Measurements from ENCODE around the gene CYB5A.

The CYB5A gene

DNA sequence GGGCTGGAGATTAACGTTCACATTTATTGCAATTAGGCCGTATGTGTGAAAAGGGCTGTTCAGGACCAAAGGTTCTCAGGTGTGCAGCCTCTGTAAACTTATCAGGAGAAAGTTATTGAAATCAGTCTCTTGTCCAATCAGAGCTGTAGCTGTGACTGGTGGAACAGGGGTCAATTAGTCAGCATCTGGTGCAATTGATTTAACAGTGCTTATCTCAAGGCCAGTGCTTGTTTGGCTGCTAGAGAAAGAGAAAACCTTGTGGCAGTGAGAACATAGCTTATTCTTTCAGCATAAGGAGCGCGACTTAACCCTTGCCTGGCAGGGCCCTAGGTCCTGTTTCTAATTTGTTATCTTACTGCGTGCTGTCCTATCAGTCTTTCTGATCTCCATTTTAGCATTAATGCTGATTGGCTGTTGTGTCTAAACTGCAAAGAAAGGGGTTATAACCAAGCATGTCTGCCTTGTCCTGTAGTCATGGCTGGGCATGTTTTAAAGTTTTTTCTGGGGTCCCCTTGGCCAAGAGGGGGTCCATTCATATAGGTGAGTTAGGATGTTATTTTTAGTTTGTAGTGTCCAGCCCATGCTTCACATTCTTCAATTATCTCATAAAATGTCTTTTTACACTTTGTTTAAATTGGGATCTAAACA is 66.4 kb downstream of the CYB5A start:
- H3K4me3 ChIP-seq (ENCODE audit: low read length) = no peak overlapping the region
- no peaks in the 10 kb centered on the region for H3K27me3 ChIP-seq (ENCODE audit: insufficient read depth, low read length)
- no peaks in the 10 kb centered on the region for H3K36me3 ChIP-seq (ENCODE audit: insufficient read depth, low read depth, low read length)
- no peaks in the 10 kb centered on the region for H3K4me1 ChIP-seq (ENCODE audit: insufficient read depth, low read length)
- no peak overlapping the region for H3K9ac ChIP-seq (ENCODE audit: low read depth, low read length)
- H3K27ac ChIP-seq (ENCODE audit: low read length) = no peak overlapping the region
- H3K9me3 ChIP-seq (ENCODE audit: insufficient read depth, low read depth, low read length) = no peaks in the 10 kb centered on the region

DNA sequence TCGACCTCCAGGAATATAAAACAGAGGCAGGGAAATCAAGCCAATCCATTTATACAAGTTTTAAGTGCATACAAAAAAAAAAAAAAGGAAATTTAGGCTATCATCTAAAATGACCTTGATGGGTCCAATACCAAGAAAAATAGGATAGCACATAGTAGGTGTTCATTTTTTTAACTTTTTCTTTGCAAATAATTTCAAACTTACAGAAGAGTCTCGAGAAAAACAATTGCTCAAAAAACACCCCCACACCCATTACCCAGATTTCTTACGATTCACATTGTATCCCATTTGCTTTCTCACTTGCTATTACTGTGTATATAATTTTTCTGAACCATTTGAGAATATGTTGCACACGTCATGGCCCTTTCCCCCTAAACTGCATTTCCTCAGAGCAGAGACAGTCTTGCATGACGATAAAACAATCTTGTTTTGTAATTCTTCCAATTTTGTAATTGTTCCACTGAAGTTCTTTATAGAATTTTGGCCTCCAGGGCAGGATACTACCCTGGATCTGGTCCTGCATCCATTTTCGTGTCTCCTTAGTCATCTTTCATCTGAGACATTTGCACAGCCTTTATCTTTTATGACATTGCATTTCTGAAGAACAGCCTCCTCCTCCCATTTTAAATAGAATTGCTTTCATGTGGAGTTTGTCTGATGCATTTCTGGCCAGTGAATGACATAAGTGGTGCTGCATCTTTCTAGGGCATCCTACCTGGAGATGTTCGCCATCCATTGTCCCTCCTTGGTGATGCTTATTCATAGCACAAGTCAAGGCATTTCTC is 68.9 kb downstream of the CYB5A start:
- H3K9me3 ChIP-seq (ENCODE audit: insufficient read depth, low read depth, low read length) = no peaks in the 10 kb centered on the region
- no peaks in the 10 kb centered on the region for H3K4me1 ChIP-seq (ENCODE audit: insufficient read depth, low read length)
- no peak overlapping the region for H3K9ac ChIP-seq (ENCODE audit: low read depth, low read length)
- H3K36me3 ChIP-seq (ENCODE audit: insufficient read depth, low read depth, low read length) = no peaks in the 10 kb centered on the region
- no peak overlapping the region for H3K27ac ChIP-seq (ENCODE audit: low read length)
- H3K4me3 ChIP-seq (ENCODE audit: low read length) = no peak overlapping the region
- H3K27me3 ChIP-seq (ENCODE audit: insufficient read depth, low read length) = no peaks in the 10 kb centered on the region

GRCh38 chr18:74221081-74221480 is 70.7 kb downstream of the CYB5A start:
- no peaks in the 10 kb centered on the region for H3K9me3 ChIP-seq (ENCODE audit: insufficient read depth, low read depth, low read length)
- H3K4me3 ChIP-seq (ENCODE audit: low read length) = no peak overlapping the region
- no peak overlapping the region for H3K27ac ChIP-seq (ENCODE audit: low read length)

DNA sequence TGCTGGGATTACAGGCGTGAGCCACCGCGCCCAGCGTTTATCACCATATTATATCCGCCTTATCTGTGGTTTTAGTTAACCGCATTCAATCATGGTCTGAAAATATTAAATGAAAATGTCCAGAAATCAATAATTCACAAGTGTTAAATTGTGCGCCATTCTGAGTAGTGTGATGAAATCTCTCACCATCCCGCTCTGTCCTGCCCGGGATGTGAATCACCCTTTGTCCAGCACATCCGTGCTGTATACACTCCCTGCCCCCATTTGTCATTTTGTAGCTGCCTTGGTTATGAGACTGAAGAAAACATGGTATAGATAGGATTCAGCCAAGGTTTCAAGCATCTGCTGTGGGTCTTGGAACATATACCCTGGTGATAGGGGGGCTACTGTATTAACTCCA is 72.7 kb downstream of the CYB5A start:
- Histone ChIP-seq H3K9me3 (ENCODE audit: insufficient read depth, low read depth, low read length) (no peaks in the 10 kb centered on the region), H3K4me3 (ENCODE audit: low read length) (no peak overlapping the region), H3K9ac (ENCODE audit: low read depth, low read length) (no peak overlapping the region), H3K27ac (ENCODE audit: low read length) (no peak overlapping the region), H3K27me3 (ENCODE audit: insufficient read depth, low read length) (no peaks in the 10 kb centered on the region), H3K4me1 (ENCODE audit: insufficient read depth, low read length) (no peaks in the 10 kb centered on the region), H3K36me3 (ENCODE audit: insufficient read depth, low read depth, low read length) (no peaks in the 10 kb centered on the region)

More at GRCh38 chr18:74221081-74221480, 70.7 kb downstream of the CYB5A start:
- Histone ChIP-seq H3K27me3 (ENCODE audit: insufficient read depth, low read length) (no peaks in the 10 kb centered on the region), H3K9ac (ENCODE audit: low read depth, low read length) (no peak overlapping the region), H3K4me1 (ENCODE audit: insufficient read depth, low read length) (no peaks in the 10 kb centered on the region), H3K36me3 (ENCODE audit: insufficient read depth, low read depth, low read length) (no peaks in the 10 kb centered on the region)

- no peaks in the 10 kb centered on the region for H3K27me3 ChIP-seq (ENCODE audit: insufficient read depth, low read length)
- no peaks in the 10 kb centered on the region for H3K4me1 ChIP-seq (ENCODE audit: insufficient read depth, low read length)
- no peaks in the 10 kb centered on the region for H3K36me3 ChIP-seq (ENCODE audit: insufficient read depth, low read depth, low read length)
- H3K9ac ChIP-seq (ENCODE audit: low read depth, low read length) = no peak overlapping the region
- no peak overlapping the region for H3K4me3 ChIP-seq (ENCODE audit: low read length)
- H3K27ac ChIP-seq (ENCODE audit: low read length) = no peak overlapping the region
- H3K9me3 ChIP-seq (ENCODE audit: insufficient read depth, low read depth, low read length) = no peaks in the 10 kb centered on the region
Observed at GRCh38 chr18:74217476-74218143, 74.2 kb downstream of the CYB5A start.

DNA sequence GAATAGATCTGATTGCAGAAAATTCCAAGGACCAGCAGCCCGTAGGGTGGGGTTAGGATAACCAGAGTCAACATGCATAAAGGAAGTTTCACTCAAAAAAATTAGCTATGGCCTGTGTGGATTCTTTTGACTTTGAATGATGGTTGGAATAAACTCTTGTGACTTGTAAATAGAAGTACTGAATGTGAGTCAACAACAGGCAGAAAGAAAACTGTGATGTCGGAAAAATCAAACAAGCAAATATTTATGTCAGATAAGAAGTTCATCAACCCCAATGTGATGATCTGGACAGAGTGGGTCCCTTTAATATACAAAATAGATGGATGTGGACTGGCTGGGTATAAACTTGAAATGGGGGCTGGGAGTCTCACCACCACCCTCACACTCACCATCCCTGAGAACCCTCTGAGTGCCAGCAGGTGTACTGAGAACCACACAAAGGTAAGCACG is 75.1 kb downstream of the CYB5A start:
- Histone ChIP-seq H3K27ac (ENCODE audit: low read length) (no peak overlapping the region), H3K4me1 (ENCODE audit: insufficient read depth, low read length) (no peaks in the 10 kb centered on the region), H3K9ac (ENCODE audit: low read depth, low read length) (no peak overlapping the region), H3K4me3 (ENCODE audit: low read length) (no peak overlapping the region), H3K36me3 (ENCODE audit: insufficient read depth, low read depth, low read length) (no peaks in the 10 kb centered on the region), H3K27me3 (ENCODE audit: insufficient read depth, low read length) (no peaks in the 10 kb centered on the region), H3K9me3 (ENCODE audit: insufficient read depth, low read depth, low read length) (no peaks in the 10 kb centered on the region)

DNA sequence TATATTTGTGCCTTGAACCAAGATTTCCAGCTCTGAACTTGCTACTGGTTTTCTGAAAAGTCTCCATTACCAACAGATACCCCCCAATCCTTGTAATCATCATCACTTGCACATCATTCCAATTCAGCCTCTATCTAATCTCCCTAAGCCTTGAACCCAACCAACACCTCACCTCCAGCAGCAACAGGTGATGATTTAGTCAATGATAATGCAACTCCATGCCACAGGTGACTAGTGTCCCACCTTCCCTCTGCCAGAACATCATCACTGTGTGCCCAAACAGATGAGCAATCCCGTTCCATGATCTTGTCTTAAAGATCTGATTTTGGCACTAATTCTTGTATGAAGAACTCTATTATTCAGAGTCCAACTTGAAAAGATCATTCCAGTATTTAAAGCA is 75.9 kb downstream of the CYB5A start:
- Histone ChIP-seq H3K36me3 (ENCODE audit: insufficient read depth, low read depth, low read length) (no peaks in the 10 kb centered on the region), H3K9me3 (ENCODE audit: insufficient read depth, low read depth, low read length) (no peaks in the 10 kb centered on the region), H3K27ac (ENCODE audit: low read length) (no peak overlapping the region), H3K27me3 (ENCODE audit: insufficient read depth, low read length) (no peaks in the 10 kb centered on the region), H3K4me3 (ENCODE audit: low read length) (no peak overlapping the region), H3K4me1 (ENCODE audit: insufficient read depth, low read length) (no peaks in the 10 kb centered on the region), H3K9ac (ENCODE audit: low read depth, low read length) (no peak overlapping the region)

GRCh38 chr18:74213429-74213828 is 78.3 kb downstream of the CYB5A start:
- Histone ChIP-seq H3K27me3 (ENCODE audit: insufficient read depth, low read length) (no peaks in the 10 kb centered on the region), H3K9ac (ENCODE audit: low read depth, low read length) (no peak overlapping the region), H3K4me1 (ENCODE audit: insufficient read depth, low read length) (no peaks in the 10 kb centered on the region), H3K4me3 (ENCODE audit: low read length) (no peak overlapping the region), H3K9me3 (ENCODE audit: insufficient read depth, low read depth, low read length) (no peaks in the 10 kb centered on the region), H3K36me3 (ENCODE audit: insufficient read depth, low read depth, low read length) (no peaks in the 10 kb centered on the region), H3K27ac (ENCODE audit: low read length) (no peak overlapping the region)

- Histone ChIP-seq H3K27me3 (ENCODE audit: insufficient read depth, low read length) (no peaks in the 10 kb centered on the region), H3K4me3 (ENCODE audit: low read length) (no peak overlapping the region), H3K27ac (ENCODE audit: low read length) (no peak overlapping the region), H3K9me3 (ENCODE audit: insufficient read depth, low read depth, low read length) (no peaks in the 10 kb centered on the region), H3K9ac (ENCODE audit: low read depth, low read length) (no peak overlapping the region), H3K4me1 (ENCODE audit: insufficient read depth, low read length) (no peaks in the 10 kb centered on the region), H3K36me3 (ENCODE audit: insufficient read depth, low read depth, low read length) (no peaks in the 10 kb centered on the region)
Observed at GRCh38 chr18:74204526-74205152, 87.1 kb downstream of the CYB5A start.

- Histone ChIP-seq H3K36me3 (ENCODE audit: insufficient read depth, low read depth, low read length) (no peaks in the 10 kb centered on the region), H3K27me3 (ENCODE audit: insufficient read depth, low read length) (no peaks in the 10 kb centered on the region), H3K27ac (ENCODE audit: low read length) (no peak overlapping the region), H3K4me1 (ENCODE audit: insufficient read depth, low read length) (no peaks in the 10 kb centered on the region), H3K9me3 (ENCODE audit: insufficient read depth, low read depth, low read length) (no peaks in the 10 kb centered on the region), H3K4me3 (ENCODE audit: low read length) (no peak overlapping the region), H3K9ac (ENCODE audit: low read depth, low read length) (no peak overlapping the region)
Observed at GRCh38 chr18:74203811-74204210, 88.0 kb downstream of the CYB5A start.

Measured in iPS-20b (cell line).